HL-60 (cell line): ENCODE results near the gene SMPDL3A.

Experiments used
- DNase-seq, 2 experiments: peaks; one replicate each; pipeline ENCODE4 v3.0.0-alpha.2; 2010 to 2020; ENCODE audit warnings: low read depth in 1 of 2, low spot score in 1 of 2
- H3K27ac ChIP-seq: fragments of 250-450 bp; sonication (Bioruptor Pico); replicated peaks from 2 replicates; pipeline ENCODE4 v1.5.1; 2020; ENCODE audit warnings: mild to moderate bottlenecking, moderate library complexity
- H3K27me3 ChIP-seq: fragments of 250-450 bp; sonication (Bioruptor Pico); 2 replicates; pipeline ENCODE4 v1.5.1; 2021; ENCODE audit warnings: mild to moderate bottlenecking, moderate library complexity; ENCODE audit not compliant: insufficient read depth, poor library complexity, severe bottlenecking
- H3K4me3 ChIP-seq: replicated peaks from 2 replicates; pipeline ENCODE4 v1.5.1; 2011; ENCODE audit warnings: mild to moderate bottlenecking, control low read depth, low read length; ENCODE audit not compliant: insufficient read depth
- GABPA ChIP-seq: IDR thresholded peaks from 2 replicates; pipeline ENCODE4 v1.6.1; 2012; ENCODE audit warnings: low read depth
- POLR2AphosphoS5 ChIP-seq: IDR thresholded peaks from 2 replicates; pipeline ENCODE4 v1.6.1; 2012; ENCODE audit warnings: low read depth
- SPI1 ChIP-seq: IDR thresholded peaks from 2 replicates; pipeline ENCODE4 v1.6.1; 2012; ENCODE audit warnings: low read depth, mild to moderate bottlenecking, borderline replicate concordance
- TF ChIP-seq, protein P1 (sequence below): IDR thresholded peaks from one replicate; pipeline ENCODE4 v1.5.1; 2011; ENCODE audit warnings: low read length, control low read depth, inconsistent platforms; ENCODE audit not compliant: insufficient read depth
- TF ChIP-seq, protein P2 (sequence below): IDR thresholded peaks from 2 replicates; pipeline ENCODE4 v1.6.1; 2012; ENCODE audit warnings: low read depth; ENCODE audit not compliant: insufficient replicate concordance

SMPDL3A gene

DNA sequence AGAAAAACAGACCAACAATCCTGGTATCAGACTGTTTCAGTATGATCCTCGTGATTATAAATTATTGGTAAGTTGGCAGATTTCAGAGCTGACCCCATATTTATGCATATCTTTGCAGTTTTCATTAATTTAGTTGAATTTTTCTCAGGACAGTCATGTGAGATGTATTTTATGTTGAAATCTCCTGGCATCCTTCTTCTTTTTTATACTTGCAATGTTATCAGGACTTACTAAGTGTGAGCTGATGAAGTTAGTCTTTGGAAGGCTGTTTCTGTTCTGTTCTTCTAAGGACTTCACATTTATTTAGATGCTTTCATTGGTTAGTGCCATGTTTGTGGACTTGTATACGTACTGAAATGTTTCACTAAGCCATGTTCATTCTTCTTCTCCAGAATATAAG is 17.2 kb downstream of the SMPDL3A start:
- Histone ChIP-seq H3K27me3 (no peaks in the 10 kb centered on the region), H3K4me3 (no peak overlapping the region), H3K27ac (no peak overlapping the region)
- no peak for DNase-seq
- TF ChIP-seq POLR2AphosphoS5 (no peak), GABPA (no peak)
- TF ChIP-seq, protein P1, sequence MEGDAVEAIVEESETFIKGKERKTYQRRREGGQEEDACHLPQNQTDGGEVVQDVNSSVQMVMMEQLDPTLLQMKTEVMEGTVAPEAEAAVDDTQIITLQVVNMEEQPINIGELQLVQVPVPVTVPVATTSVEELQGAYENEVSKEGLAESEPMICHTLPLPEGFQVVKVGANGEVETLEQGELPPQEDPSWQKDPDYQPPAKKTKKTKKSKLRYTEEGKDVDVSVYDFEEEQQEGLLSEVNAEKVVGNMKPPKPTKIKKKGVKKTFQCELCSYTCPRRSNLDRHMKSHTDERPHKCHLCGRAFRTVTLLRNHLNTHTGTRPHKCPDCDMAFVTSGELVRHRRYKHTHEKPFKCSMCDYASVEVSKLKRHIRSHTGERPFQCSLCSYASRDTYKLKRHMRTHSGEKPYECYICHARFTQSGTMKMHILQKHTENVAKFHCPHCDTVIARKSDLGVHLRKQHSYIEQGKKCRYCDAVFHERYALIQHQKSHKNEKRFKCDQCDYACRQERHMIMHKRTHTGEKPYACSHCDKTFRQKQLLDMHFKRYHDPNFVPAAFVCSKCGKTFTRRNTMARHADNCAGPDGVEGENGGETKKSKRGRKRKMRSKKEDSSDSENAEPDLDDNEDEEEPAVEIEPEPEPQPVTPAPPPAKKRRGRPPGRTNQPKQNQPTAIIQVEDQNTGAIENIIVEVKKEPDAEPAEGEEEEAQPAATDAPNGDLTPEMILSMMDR, result no peak

- Histone ChIP-seq H3K27ac (no peak overlapping the region), H3K4me3 (no peak overlapping the region), H3K27me3 (no peaks in the 10 kb centered on the region)
- TF ChIP-seq GABPA, result no peak
- TF ChIP-seq SPI1, result no peak
- TF ChIP-seq, protein P1, result no peak
- TF ChIP-seq, protein P2, sequence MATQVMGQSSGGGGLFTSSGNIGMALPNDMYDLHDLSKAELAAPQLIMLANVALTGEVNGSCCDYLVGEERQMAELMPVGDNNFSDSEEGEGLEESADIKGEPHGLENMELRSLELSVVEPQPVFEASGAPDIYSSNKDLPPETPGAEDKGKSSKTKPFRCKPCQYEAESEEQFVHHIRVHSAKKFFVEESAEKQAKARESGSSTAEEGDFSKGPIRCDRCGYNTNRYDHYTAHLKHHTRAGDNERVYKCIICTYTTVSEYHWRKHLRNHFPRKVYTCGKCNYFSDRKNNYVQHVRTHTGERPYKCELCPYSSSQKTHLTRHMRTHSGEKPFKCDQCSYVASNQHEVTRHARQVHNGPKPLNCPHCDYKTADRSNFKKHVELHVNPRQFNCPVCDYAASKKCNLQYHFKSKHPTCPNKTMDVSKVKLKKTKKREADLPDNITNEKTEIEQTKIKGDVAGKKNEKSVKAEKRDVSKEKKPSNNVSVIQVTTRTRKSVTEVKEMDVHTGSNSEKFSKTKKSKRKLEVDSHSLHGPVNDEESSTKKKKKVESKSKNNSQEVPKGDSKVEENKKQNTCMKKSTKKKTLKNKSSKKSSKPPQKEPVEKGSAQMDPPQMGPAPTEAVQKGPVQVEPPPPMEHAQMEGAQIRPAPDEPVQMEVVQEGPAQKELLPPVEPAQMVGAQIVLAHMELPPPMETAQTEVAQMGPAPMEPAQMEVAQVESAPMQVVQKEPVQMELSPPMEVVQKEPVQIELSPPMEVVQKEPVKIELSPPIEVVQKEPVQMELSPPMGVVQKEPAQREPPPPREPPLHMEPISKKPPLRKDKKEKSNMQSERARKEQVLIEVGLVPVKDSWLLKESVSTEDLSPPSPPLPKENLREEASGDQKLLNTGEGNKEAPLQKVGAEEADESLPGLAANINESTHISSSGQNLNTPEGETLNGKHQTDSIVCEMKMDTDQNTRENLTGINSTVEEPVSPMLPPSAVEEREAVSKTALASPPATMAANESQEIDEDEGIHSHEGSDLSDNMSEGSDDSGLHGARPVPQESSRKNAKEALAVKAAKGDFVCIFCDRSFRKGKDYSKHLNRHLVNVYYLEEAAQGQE, result no peak
- no peak for TF ChIP-seq POLR2AphosphoS5
- DNase-seq, result no peak
Observed at GRCh38 chr6:122808121-122808885, 19.2 kb downstream of the SMPDL3A start.

DNA sequence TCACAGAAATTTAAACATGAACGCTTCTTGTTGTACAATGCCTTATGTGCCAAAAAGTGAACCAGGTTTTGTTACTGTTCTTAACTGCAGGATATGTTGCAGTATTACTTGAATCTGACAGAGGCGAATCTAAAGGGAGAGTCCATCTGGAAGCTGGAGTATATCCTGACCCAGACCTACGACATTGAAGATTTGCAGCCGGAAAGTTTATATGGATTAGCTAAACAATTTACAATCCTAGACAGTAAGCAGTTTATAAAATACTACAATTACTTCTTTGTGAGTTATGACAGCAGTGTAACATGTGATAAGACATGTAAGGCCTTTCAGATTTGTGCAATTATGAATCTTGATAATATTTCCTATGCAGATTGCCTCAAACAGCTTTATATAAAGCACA is 19.9 kb downstream of the SMPDL3A start:
- no peak overlapping the region for H3K27ac ChIP-seq
- no peak overlapping the region for H3K4me3 ChIP-seq
- TF ChIP-seq POLR2AphosphoS5, result no peak
- TF ChIP-seq SPI1, result no peak
- TF ChIP-seq, protein P2, result no peak
- no peak for TF ChIP-seq GABPA
- TF ChIP-seq, protein P1, result no peak
- H3K27me3 ChIP-seq, result no peaks in the 10 kb centered on the region
- DNase-seq, result no peak

GRCh38 chr6:122809691-122810090 is 20.6 kb downstream of the SMPDL3A start:
- H3K4me3 ChIP-seq, result no peak overlapping the region
- TF ChIP-seq POLR2AphosphoS5 (no peak), GABPA (no peak), SPI1 (no peak)
- TF ChIP-seq, protein P2, result no peak
- TF ChIP-seq, protein P1, result no peak
- no peak overlapping the region for H3K27ac ChIP-seq
- H3K27me3 ChIP-seq, result no peaks in the 10 kb centered on the region
- no peak for DNase-seq
